T-helper 2 cell treated with Interferon-gamma antibody and Interleukin-4, amounts not matched to agents 100 ng/mL and 5 ng/mL, for 36 hours (primary cell): ENCODE measurements around the gene AUTS2. TPM values are rescaled to one million over a fixed set of nuclear protein-coding genes. Genes with fewer than 3 reads are reported as not detected.

ENCODE experiments used
- intact Hi-C: fragments of 100-400 bp; cut with micrococcal nuclease; formaldehyde crosslinking; loops from one replicate; pipeline ENCODE4 v1.15.1; 2023
- total RNA-seq: library from RNA; stranded (reverse); gene quantifications from 2 replicates; pipeline ENCODE4 v1.2.3, GENCODE V29; 2022

The AUTS2 gene
- total RNA-seq, 1 donor from 2014 or later: 3.3 TPM

DNA sequence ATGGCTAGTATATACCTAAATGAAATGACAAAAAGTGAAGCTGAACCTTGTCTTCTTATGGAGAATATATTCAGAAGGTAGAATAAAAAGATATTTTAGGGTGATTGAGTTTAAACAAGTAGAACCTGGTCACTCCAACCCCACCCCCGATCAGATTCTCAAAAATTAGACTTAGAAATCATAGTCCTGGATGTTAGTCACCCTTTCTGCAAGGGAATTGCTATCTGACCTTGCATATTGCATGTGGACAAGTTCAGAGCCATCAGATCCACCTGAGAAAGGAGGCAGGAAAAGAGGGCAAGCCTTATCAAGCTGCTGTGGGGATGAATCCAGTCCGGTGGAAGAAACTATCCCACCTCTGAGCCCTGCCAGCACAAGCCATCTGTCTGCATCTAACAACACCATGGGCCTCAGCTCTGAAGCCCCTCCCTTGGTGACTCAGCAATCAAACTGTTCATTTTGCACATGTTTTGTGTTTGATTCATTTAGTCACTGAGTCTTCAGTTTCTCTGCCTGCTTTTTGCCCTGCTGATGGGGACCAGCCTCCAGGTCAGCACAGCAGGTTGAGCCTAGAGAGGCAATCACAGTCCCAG lies 727.3 kb downstream of the AUTS2 start:
- intact Hi-C loops: no loop called here

DNA sequence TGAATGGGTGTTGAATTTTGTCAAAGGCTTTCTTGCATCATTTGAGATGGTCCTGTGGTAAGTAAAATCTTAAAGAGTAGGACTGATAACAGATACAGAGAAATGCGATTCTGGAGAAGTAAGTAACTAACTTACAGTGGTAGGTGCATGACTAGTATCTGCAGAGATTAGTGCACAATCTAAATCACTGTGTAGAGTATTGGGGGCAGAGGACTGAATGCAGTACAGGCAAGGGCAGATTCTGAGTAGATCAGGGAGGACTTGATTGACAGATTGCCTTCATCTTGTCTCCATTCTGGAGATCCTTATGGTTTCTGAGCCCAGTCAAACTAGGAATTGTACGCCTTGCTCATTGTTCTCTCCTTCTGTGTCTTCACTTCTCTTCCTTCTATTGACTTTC lies 736.0 kb downstream of the AUTS2 start:
- intact Hi-C loops: no loop called here

DNA sequence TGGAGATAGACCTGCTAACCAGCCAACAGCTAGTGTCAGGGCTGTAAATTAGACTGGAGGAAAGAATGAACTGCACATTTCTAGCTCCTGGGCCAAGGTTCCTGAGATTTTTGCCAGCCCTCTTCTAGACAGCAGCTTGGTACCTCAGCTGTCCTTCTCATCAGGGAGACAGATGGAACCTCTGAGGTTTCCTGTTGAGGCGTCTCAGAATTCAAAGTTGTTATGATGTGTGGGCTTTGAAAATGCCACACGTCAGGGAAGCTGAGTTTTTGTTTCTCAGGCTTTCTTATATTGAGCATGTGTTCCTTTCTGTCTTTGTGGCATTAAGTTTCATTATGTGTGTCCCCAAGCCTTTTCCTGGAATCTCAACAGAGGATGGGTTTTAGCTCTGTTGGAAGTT lies 736.6 kb downstream of the AUTS2 start:
- intact Hi-C loops: no loop called here

DNA sequence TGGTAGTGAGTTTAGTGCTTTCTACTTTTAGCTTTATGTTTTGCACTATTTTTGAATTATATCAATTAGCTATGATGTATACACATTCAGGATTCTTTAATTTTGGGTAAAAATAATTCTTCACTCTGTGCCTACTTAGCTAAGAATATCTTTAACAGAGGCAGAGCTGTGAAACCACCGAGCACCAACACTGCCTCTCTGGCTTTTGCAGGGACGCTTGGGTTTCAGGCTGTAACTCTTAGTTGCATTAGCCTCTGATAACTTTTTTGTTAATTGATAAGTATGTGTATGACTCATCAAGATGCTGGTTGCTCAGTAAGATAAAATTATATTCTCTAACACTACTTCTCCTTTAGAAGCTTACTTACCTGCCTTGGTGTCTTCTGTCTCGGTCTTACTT lies 738.3 kb downstream of the AUTS2 start:
- intact Hi-C loops: no loop called here

DNA sequence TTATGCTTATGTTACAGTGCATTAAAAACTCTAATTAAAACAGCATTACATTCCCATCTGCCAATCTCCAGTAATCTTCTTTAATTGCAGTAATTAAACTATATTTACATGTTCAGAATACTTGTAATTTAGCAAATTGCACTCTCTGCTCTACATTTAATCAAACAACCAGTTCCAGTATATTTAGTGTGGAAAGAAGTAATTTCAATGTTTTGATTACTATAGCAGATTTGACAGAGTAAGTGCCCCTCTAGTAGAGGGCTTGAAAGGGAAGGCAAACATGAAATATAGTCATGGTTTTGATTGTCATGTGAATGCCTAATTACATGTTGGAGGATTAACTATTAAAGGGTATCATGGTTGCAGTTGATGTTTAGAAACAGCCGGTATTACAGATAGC lies 739.7 kb downstream of the AUTS2 start:
- intact Hi-C loops: no loop called here

DNA sequence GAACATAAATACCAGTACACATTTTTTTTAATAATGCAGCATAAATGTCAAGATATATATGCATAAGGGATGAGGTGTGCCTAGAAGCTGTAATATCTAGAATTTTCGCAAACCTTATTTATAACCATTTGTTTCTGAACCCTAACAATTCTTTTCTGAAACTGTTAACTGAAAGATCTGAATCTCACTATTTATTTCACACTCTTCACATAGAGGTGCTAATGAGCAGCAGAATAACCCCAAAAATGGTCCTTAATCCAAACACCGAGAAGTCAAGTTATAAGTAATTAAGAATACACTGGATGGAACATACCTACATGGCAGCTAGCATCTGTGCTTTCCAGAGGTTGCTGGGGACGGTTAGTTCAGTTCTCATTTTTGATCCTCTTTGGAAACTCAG lies 742.0 kb downstream of the AUTS2 start:
- intact Hi-C loops: no loop called here

DNA sequence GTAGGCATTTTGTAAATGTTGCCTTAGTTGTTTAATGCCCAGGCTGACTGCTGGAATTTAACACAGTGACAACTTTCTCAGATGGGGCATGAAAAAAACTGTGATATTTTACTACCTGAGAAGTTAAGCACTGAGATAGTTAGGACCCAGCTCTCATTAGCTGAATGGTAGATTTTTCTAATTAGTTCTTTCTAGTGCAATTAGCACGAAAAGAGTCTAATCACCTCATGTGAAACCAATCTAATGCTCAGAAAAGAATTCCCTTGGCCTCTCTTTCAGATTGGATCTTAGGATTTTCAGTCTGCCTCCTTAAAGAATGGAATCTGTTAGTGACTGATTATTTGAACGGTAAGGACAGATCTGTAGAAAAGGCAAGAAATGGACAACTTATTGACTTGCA lies 743.2 kb downstream of the AUTS2 start:
- intact Hi-C loops: no loop called here

DNA sequence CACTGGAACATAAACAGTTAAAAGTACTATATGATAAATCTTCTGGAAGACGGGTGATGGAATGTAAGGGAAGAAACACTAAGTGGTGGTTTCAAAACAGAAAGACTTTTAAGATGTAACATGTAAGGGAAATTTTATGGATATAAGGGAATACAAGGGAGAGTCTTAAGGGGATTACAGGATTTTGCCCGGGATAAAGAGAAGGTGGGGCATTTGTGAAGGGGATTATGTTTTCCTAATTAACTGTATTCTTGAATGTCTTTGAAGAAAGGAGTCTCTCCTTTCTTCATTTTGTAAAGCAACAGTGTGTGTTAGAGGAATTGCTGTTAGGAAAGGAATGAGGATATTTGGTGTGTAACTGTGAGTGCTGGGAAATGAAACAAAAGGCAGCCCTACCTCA lies 745.2 kb downstream of the AUTS2 start:
- intact Hi-C loops: no loop called here

DNA sequence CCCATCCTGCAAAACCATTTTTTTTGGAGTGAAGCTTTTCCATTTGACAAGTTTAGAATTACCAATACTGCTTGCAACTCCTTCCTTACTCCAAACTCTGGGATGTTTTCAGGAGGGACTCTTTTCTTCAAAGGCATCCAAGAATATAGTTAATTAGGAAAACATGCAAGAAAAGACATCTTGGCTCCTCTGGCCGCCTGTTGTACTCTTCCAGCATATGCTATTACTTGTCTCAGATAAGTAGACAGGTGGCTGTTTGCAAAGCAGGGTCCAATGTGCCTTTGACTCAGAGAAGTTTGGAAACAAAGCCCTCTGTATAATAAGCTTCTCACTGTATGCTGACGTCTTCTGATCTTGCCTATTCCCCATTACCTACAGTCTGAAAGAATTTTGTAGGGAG lies 746.5 kb downstream of the AUTS2 start:
- intact Hi-C loops: no loop called here

DNA sequence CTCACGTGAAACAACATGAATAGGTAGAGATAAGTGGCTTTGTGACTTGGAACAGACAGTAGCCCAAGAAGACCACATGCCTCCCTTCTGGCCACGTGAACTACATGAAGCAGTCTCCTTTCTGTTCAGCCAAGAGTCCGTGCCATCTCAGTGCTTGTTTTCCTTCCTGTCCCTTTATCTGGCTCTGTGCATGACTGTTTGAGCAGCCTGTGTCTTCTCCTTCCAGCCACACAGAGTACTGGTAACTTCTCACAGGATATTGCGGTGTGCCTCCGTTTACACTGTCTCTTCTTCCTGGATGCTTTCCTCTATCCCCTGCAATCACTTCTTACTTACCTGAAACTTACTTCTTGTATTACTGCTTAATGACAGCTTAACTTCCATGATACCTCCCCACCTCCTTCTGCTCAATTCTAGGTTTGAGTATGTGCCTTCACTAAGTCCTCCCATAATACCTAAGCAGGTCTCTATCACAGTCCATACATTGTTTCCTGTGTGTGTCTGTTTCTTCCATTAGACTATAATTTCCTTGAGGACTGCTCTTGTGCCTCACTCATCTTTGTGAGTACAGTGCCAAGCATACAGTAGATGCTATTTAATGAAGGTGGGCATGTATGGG lies 748.7 kb downstream of the AUTS2 start:
- intact Hi-C loops: no loop called here

DNA sequence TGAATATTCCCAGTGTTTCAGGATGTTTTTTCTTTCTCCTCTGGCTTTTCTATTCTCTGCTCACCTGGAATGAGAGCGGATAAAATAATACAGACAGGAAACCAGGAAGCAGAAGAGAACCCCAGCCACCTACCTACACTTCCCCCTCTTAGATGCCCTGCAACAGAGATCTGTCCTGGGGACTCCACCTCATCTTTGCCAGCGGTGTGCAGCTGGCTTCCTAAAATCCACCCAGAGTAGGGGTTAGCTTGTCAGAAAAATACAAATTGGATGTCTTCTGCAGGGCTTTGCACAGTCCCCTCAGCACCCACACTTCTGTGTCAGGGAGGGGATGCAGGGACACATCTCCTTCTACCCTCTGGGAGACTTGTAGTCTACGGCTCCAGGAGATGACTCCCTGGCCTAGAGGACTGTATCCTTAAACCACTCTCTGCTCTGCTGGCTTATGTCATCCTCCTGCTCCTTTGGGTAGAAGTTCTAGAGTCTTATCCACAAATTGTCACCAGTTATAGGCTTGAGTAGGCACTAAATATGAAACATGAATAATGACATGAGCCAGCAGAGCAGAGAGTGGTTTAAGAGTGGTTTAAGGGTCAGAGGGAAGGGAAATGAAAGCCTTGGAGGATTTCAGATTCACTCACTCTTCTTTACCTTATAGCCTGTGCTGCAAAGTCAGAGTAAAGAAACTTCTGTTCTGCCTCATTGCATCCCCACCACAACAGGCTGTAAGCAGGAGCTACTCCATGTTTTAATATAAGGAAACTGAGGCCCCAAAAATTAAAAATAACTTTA lies 749.4 kb downstream of the AUTS2 start:
- intact Hi-C loops: no loop called here

DNA sequence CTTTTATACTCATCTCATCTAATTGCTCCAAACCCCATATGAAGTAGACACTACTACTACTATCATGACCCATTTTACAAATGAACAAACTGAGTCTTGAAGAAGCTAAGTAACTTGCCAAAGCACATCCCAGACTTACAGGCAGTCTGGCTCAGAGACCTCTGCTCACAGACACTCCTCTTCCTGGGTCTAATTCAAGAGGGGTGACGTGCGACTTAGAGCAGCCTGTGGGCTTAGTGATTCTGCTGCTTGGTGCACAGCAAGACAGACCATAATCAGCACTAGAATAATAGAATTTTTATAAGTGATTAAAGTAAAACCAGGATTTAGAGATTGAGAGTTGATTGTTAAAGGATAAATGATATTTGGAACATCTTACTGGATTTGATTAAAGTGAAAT lies 750.8 kb downstream of the AUTS2 start:
- intact Hi-C loops: no loop called here

DNA sequence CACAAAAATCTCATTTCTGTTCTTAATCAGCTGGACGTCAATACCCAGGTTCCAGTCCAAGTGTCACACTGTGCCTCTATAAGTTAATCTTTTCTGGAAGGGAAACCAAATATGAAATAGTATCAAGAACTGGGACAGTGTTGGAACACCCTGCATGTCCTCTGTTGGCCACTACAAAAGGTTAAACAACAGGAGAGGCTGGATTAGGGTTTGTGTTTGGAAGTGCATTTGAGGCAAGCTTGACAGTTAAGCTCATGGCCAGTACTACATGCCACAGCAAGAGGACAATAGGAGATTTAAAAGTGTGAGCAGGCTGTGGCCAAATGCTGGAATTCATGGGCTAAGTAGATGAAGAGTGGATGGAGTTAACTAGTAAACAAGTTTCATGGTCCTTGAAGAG lies 751.5 kb downstream of the AUTS2 start:
- intact Hi-C loops: no loop called here

DNA sequence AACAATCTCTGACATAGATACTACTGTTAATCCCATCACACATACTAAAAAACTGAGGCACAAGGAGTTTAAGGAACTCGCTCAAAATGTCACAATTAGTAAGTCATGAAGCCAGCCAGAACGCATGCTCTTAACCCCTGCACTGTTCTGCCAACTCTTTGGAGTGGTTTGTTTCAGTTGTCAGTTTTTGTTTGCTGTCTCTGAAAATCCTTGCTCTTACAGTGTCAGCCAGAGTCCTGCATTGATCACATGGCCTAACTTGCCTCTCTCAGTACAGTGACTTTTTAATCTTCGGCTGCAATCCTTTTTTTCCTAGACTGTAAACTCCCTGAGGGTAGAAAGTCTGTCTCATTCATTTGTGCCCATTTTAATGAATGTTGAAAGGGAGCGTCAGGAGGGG lies 753.8 kb downstream of the AUTS2 start:
- intact Hi-C loops: no loop called here

DNA sequence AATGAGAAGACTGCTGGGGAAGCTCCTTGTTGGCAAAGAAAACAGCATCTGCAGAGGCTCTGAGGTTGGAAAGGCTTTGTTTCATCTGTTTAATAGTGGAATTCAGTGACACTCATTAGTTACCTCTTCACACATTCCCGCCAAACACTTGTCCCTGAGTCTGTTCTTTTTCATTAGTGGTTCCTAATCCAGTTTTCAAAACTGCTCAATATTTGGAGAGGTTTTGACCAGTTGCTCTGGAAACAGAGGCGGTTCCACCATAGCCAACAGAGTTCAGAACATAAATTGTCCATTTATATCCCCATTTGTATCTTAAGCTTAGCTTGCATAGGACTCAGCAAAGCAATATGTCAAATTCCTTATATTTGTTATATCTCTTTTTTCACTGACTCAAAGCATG lies 754.6 kb downstream of the AUTS2 start:
- intact Hi-C loops: no loop called here

DNA sequence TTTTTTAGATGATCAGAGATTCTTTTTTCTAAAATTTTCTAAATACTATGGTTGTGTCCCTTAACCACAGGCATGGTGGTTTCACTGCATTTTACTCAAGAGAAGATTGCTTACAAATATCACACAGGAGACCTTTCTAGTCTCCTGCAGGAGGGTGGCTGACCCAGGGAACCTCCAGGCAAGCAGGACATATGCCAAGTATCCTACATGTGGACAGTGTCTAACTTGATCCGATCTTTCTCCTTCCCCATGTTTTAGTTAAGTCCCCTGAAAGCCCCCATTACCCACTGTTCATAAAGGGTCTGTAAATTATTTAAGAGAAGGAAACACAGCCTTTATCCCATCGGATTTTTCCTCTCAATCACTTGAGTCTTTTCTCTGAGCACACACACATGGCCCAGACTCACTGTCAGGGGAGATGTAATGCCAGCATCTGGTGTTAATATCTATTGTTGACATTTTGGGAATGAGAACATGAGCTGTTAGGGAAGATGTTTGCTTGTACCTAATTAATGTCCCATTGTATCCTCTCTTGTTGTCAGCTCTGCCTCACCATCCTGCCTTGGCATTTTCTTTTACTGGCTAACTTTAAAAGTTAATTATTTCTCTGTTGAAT lies 755.2 kb downstream of the AUTS2 start:
- intact Hi-C loops: no loop called here

DNA sequence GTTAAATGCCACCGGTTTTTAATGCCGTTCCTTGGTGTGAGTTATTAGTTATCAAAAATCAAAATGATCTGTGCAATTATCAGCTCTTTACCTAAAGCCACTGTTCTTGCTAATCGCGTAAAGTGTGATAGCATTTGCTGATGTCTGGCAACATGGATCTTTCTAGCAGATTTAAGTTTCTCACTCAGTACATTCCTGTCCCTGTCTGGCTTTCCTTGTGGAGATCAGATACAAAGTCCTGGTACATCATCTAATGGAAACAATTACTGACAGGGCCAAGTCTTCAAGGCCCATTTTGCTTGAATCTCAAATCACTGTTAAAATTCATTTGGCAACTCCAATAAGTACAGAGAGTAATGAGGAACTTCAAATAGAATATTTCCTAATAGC lies 755.7 kb downstream of the AUTS2 start:
- intact Hi-C loops: no loop called here

DNA sequence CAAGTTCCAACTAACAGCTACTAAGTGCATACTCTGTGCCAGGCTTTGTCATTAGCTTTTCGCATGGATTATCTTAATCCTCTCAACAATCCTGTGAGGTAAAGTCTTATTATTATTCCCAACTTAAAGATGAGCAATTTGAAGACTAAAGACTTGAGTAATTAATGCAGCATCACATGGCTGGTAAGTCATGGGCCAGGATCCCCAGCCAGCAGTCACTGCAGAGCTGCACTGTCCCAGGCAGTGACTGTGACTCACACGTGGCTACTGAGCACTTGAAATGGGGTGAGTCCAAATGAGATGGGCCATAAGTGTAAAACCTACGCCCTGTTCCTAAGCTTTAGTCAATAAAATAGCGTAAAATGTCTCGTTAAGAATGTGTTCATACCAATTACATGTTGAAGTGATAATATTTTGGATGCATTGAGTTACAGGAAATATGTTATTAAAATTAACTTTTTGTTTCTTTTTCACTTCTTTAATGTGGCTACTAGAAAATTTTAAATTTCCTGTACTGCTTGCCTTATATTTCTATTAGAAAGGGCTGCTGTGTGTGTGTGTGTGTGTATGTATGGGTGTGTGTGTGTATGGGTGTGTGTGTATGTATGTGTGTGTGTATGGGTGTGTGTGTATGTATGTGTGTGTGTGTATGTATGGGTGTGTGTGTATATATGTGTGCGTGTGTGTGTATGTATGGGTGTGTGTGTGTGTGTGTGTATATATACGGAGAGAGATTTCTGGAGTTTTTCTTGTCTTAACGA lies 756.3 kb downstream of the AUTS2 start:
- intact Hi-C loops: no loop called here

DNA sequence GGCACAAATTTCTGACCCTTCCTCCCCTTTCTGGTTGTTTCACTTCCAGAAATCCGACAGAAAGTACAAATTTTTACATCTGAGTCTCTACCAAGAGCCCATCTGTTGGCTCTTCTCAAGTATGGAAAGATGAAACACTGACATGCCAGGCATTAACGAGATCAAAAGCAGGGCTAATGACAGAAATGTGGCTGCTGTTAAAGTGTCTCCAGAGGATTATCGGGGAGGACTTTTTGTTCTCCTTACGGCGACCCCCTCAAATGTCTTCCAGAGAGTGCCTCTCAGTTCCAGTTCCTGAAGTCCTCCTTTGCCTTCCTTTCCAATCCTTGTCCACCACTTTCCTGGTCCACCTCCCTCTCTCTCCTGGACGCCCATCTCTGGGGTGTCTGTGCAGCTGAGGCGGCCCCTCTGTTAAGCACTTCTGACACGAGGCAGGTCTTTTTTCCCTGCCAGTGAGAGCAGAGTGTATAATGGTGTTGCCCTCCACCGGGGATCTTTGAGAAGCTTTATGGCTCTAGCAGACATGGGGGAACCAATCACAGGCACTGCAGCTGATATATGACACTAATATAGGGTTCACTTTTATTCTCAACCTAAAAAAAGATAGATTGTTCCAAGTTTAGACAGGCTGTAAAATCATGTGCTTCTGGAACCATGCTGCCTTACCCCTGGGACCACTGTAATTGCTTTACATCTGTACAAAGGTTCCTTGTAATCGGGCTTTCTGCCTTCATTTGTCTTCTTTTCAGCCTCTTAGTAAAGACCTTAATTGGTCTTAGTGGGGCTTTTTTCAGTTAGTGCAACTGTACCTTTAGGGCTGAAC lies 757.1 kb downstream of the AUTS2 start:
- intact Hi-C loops: no loop called here

DNA sequence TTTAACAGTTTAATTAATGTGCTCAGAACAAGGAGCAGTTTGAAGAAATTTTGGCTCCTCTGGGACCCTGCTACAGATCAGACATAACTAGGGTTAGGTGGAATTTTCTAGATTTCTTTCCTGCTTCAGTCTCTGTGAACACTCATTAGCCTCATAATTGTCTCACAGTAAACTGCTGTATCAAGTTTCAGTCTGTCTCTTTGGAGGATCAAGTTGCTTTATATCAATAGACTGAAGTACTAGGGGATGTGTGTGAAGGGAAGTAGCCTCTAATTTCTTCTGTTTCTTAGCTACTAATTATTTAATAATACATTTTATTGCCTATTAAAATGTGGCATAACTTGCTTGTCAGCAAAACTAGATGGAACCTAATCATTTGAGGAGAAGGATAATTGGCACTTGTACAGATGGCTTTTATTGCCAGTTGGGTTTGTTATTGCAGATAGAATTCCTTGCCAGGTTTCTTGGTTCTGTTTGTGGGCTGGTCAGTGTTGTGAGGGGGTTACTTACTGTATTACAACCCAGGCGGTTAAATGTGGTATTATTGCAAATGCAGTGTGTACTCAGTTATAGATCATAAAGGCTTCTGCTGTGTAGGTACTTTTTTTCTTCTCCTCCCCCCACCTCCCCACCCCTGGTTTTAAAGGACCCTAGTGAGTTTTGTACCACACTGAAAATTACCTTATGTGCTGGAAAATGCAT lies 758.0 kb downstream of the AUTS2 start:
- intact Hi-C loops: no loop called here
